Prostate gland (tissue), 2 donors: ENCODE measurements around the gene TRPV5.

Experiments
- POLR2A ChIP-seq: fragments of 450-650 bp; IDR thresholded peaks from one replicate; pipeline ENCODE4 v1.6.1; 2016; ENCODE audit warnings: antibody characterized with exemption, mild to moderate bottlenecking
- TF ChIP-seq, protein P1 (sequence below), 4 experiments: fragments of 200-600 bp in 2 of 4; fragments of 450-650 bp in 2 of 4; sonication (generic) in 2 of 4; IDR thresholded peaks; 1 replicate in 3 of 4; 2 replicates in 1 of 4; pipeline ENCODE4 v1.5.1; 2016 to 2019; ENCODE audit warnings: antibody characterized with exemption in 4 of 4, mild to moderate bottlenecking in 2 of 4, moderate library complexity in 2 of 4

DNA sequence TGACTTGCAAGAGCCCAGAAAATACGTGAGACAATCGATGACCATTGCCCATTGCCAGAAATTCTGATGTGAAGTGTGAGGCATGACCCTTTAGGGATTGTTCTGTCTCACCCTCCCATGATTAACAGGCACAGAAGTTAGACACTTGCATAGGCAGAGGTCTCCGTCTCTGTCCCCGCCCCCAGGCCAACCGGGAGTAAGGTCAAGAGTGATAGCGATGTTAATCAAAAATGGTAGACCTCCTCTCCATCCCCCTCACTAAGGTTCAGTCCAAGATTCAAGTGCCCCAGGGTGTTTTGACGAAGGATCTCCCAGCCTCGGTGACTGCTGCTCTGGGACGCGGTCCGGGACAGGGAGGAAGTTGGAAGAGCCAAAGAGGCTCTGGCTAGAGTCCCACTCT is 25.3 kb downstream of the TRPV5 start:
- TF ChIP-seq, protein P1, sequence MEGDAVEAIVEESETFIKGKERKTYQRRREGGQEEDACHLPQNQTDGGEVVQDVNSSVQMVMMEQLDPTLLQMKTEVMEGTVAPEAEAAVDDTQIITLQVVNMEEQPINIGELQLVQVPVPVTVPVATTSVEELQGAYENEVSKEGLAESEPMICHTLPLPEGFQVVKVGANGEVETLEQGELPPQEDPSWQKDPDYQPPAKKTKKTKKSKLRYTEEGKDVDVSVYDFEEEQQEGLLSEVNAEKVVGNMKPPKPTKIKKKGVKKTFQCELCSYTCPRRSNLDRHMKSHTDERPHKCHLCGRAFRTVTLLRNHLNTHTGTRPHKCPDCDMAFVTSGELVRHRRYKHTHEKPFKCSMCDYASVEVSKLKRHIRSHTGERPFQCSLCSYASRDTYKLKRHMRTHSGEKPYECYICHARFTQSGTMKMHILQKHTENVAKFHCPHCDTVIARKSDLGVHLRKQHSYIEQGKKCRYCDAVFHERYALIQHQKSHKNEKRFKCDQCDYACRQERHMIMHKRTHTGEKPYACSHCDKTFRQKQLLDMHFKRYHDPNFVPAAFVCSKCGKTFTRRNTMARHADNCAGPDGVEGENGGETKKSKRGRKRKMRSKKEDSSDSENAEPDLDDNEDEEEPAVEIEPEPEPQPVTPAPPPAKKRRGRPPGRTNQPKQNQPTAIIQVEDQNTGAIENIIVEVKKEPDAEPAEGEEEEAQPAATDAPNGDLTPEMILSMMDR (IDR thresholded peaks at IDR 0.05): no peak
- TF ChIP-seq POLR2A: no peak
